ENCODE results near the gene TTC28. TPM values are rescaled to one million over a fixed set of nuclear protein-coding genes. Genes with fewer than 3 reads are reported as not detected.
"Not testable (repeated sequence)": the region's sequence is repeated elsewhere in the genome, so short reads cannot be mapped to it uniquely, and the experiment has no call there.

Gene TTC28
- total RNA-seq, 1 donor from 2014 or later = 88.8 TPM

DNA sequence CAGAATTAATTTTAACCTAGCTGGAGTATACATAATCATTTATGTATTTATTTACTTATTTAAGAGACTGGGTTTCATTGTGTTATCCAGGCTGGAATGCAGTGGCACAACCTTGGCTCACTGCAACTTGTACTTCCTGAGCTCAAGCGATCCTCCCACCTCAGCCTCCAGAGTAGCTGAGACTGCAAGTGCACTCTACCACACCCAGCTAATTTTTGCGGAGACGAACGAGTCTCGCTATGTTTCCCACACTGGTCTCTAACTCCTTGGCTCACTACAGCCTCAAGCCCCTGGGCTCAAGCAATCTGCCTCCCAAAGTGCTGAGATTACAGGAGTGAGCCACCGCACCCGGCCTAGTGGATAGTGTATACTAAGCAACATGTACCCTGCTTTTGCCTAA, 1.5 kb downstream of the TTC28 start:
- DNase-seq (ENCODE audit: low spot score) = not testable (repeated sequence)

- no peak for DNase-seq (ENCODE audit: low spot score)
Measured at GRCh38 chr22:28674121-28674563, 5.5 kb downstream of the TTC28 start.

DNA sequence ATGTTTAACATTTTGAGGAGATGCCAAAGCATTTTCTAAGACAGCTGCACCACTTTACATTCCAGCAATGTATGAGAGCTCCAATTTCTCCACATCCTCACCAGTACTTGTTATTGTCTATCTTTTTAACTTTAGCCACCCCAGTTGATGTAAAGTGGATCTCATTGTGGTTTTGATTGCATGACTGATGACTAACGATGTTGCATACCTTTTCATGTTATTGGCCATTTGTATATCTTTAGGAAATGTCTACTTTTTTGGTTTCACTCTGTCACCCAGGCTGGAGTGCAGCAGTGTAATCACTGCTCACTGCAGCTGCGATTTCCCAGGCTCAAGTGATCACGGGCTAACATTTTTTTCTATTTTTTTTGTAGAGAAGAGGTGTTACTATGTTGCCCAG, 8.9 kb downstream of the TTC28 start:
- no peak for DNase-seq (ENCODE audit: low spot score)

DNA sequence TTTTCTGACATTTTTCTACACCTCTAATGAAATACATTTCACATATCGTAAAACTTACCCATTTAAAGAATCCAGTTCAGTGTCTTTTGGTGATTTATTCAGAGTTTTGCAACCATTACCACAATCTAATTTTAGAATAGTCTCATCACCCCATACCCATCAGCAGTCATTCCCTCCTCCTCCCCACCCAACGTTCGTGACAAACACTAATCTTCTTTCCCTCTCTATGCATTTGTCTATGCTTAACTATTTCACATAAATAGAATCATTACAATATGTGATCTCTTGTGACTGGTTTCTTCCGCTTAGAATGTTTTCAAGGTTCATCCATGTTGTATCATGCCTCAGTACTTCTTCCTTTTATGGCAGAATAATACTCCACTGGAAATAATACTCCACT, 9.5 kb downstream of the TTC28 start:
- no peak for DNase-seq (ENCODE audit: low spot score)

DNA sequence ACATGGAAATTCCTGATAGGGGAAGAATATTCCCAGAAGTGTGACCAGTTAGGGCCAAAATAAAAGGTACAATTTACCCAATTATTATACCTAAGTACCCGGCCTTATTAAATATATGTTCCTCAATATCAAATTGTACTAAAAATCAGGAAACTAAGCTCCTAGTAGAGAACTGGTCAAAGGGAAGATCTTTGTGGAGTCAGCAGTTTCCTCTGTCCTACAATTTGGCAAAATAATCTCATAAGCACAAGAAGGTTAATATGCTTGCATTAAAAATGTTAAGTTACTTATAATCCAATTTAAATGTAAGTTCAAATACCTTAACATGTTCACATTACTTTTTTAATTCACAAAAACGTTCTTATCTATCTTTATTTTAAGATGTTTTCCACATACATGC, 10.3 kb downstream of the TTC28 start:
- DNase-seq (ENCODE audit: low spot score) = no peak

DNA sequence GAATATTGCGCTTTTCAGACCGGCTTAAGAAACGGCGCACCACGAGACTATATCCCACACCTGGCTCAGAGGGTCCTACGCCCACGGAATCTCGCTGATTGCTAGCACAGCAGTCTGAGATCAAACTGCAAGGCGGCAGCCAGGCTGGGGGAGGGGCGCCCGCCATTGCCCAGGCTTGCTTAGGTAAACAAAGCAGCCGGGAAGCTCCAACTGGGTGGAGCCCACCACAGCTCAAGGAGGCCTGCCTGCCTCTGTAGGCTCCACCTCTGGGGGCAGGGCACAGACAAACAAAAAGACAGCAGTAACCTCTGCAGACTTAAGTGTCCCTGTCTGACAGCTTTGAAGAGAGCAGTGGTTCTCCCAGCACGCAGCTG, 16.1 kb downstream of the TTC28 start:
- DNase-seq (ENCODE audit: low spot score) = not testable (repeated sequence)

GRCh38 chr22:28658448-28658847, 21.2 kb downstream of the TTC28 start:
- DNase-seq (ENCODE audit: low spot score) = no peak

- peak; percentile 12 for DNase-seq (ENCODE audit: low spot score)
Measured at GRCh38 chr22:28656181-28656580, 23.5 kb downstream of the TTC28 start.

GRCh38 chr22:28650463-28650862, 29.2 kb downstream of the TTC28 start:
- DNase-seq (ENCODE audit: low spot score) = no peak

GRCh38 chr22:28648792-28649191, 30.8 kb downstream of the TTC28 start:
- DNase-seq (ENCODE audit: low spot score) = no peak

- no peak for DNase-seq (ENCODE audit: low spot score)
Measured at GRCh38 chr22:28647216-28647615, 32.4 kb downstream of the TTC28 start.

DNA sequence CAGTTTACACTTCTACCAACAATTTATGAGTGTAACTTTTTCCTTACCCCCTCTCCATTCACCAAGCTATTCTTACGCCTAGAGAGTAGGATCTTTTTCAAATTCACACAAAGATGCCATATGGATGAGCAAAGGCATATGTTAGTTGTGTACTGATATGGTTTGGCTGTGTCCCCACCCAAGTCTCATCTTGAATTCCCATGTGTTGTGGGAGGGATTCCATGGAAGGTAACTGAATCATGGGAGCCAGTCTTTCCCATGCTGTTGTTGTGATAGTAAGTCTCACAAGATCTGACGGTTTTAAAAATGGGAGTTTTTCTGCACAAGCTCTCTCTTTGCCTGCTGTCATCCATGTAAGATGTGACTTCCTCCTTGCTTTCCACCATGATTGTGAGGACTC, 40.3 kb downstream of the TTC28 start:
- DNase-seq (ENCODE audit: low spot score) = no peak

GRCh38 chr22:28637225-28637624, 42.4 kb downstream of the TTC28 start:
- no peak for DNase-seq (ENCODE audit: low spot score)

DNA sequence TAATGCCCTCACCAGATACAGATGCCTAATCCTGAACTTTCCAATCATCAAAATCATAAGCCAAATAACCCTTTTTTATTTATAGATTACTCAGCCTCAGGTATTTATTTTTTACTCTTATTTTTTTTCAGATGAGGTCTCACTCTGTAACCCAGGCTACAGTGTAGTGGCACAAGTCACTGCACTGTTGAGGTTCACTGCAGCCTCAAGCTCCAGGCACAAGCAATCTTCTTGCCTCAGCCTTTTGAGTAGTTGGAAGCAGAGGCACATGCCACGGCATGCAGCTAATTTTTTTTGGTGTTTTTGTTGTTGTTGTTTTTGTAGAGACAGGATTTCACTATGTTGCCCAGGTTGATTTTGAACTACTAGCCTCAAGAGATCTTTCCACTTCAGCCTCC, 49.5 kb downstream of the TTC28 start:
- no peak for DNase-seq (ENCODE audit: low spot score)

DNA sequence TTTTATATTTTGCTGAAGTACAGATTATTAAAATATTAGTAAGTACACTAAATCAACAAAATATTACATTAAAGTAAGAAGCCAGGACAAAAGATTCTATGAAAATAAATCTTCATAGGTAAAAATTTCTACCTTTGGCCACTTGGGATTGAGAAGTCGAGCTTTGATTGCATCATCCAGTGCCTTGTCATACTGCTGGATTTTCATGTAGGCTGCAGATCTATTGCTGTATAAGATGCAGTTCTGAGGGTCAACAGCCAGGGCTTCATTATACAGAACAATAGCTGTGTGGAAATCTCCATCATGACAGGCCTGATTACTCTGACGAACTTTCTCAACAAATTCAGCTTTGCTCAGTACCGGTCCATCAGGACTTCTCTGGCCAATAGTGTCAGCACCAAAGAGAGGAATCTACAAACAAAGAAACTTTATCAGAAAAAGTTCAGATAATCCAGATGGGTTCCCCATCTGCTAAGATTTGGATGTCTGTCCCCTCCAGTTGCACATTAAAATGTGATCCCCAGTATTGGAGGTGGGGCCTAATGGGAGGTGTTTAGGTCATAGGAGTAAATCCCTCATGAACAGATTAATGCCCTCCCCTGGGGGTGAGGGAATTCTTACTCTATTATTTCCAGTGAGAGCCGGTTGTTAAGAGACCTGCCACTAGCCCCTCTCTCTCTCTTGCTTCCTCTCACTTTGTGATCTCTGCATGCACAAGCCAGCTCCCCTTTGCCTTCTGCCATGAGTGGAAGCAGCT, 50.0 kb downstream of the TTC28 start:
- no peak for DNase-seq (ENCODE audit: low spot score)

GRCh38 chr22:28628766-28629165, 50.9 kb downstream of the TTC28 start:
- DNase-seq (ENCODE audit: low spot score) = no peak

- no peak for DNase-seq (ENCODE audit: low spot score)
Measured at GRCh38 chr22:28627791-28628190, 51.8 kb downstream of the TTC28 start.

- no peak for DNase-seq (ENCODE audit: low spot score)
Measured at GRCh38 chr22:28620244-28620922, 59.3 kb downstream of the TTC28 start.

- DNase-seq (ENCODE audit: low spot score) = no peak
Measured at GRCh38 chr22:28619236-28619635, 60.4 kb downstream of the TTC28 start.

- not testable (repeated sequence) for DNase-seq (ENCODE audit: low spot score)
Measured at GRCh38 chr22:28615423-28615822, 64.2 kb downstream of the TTC28 start.

GRCh38 chr22:28609921-28610320, 69.7 kb downstream of the TTC28 start:
- no peak for DNase-seq (ENCODE audit: low spot score)

DNA sequence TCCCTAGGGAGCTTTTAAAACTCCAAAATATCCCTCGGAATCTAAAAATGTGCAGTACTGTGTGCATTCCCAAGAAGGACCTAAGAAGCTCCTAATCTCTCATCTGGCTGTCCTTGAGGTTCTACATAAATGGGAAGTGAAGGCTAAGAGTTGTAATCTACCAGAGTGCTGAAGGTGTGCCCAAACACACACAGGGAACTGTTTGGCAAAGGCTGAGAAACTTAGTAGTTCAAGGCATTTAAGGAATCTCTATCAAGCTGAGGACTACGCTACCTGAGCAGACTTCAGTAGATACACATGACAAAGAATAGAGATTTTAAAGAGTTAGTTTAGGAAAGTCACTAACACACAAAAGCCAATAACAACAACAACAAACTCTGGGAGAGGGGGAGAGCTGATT, 71.1 kb downstream of the TTC28 start:
- peak; percentile 15 for DNase-seq (ENCODE audit: low spot score)

- peak; percentile 35 for DNase-seq (ENCODE audit: low spot score)
Measured at GRCh38 chr22:28607795-28608194, 71.8 kb downstream of the TTC28 start.

All from umbilical cord (tissue), 2 donors.